Left lung (tissue), 10 donors: ENCODE results near the gene KRT33B. TPM values are rescaled to one million over a fixed set of nuclear protein-coding genes. Genes with fewer than 3 reads are reported as not detected.

Source experiments
- ATAC-seq: fragments of 200-7000 bp; cut with Tn5 transposase; one replicate; pipeline ENCODE4 v1.9.1; 2020; ENCODE audit warnings: moderate library complexity
- DNase-seq, 4 donors: peaks; one replicate each; pipeline ENCODE4 v3.0.0-alpha.2; 2013 to 2020
- H3K27ac ChIP-seq, 2 donors: fragments of 200-600 bp; sonication (generic) in 1 of 2; one replicate each; pipeline versions ENCODE4 v1.5.0 to v1.8.0; 2020 to 2021
- H3K27me3 ChIP-seq, 2 donors: fragments of 200-600 bp; sonication (generic) in 1 of 2; one replicate each; pipeline versions ENCODE4 v1.5.0 to v1.8.0; 2020 to 2021
- H3K36me3 ChIP-seq, 2 donors: fragments of 200-600 bp; sonication (generic) in 1 of 2; one replicate each; pipeline versions ENCODE4 v1.5.0 to v1.8.0; 2020 to 2021
- H3K4me1 ChIP-seq, 2 donors: fragments of 200-600 bp; one replicate each; pipeline ENCODE4 v1.8.0; 2021
- H3K4me3 ChIP-seq, 2 donors: fragments of 200-600 bp; sonication (generic) in 1 of 2; one replicate each; pipeline versions ENCODE4 v1.5.0 to v1.8.0; 2020 to 2021; ENCODE audit warnings: mild to moderate bottlenecking in 1 of 2
- H3K9me3 ChIP-seq, 2 donors: fragments of 200-600 bp; sonication (generic) in 1 of 2; one replicate each; pipeline versions ENCODE4 v1.5.0 to v1.8.0; 2020 to 2021
- CTCF ChIP-seq, 2 donors: fragments of 200-600 bp; sonication (generic) in 1 of 2; IDR thresholded peaks; one replicate each; pipeline versions ENCODE4 v1.5.0 to v1.8.0; 2021; ENCODE audit warnings: antibody characterized with exemption in 2 of 2
- intact Hi-C, 2 donors: fragments of 100-400 bp; cut with DNase I; formaldehyde crosslinking; loops; one replicate each; pipeline versions ENCODE4 v1.11.2 to v1.14.2; 2022
- polyA plus RNA-seq, 6 donors: library from polyadenylated mRNA; unstranded; fragments of 120-200 nt; gene quantifications; one replicate each; pipeline ENCODE4 v1.2.1, GENCODE V29; 2013; ENCODE audit not compliant: insufficient read length in 6 of 6
- total RNA-seq, 2 donors: library from RNA; stranded (reverse); fragmentation: NEBNext Ultra II Directional; extraction: Animal tissue kit (Norgen Biotek cat#: 25700); gene quantifications; one replicate each; pipeline ENCODE4 v1.2.1, GENCODE V29; 2021
- donor health status: DM: no; HTN: yes; CAD: no.
- donor health status: DM: no; HTN: no; CAD: no.

Gene KRT33B
- total and polyA plus RNA-seq, 8 donors = not detected

DNA sequence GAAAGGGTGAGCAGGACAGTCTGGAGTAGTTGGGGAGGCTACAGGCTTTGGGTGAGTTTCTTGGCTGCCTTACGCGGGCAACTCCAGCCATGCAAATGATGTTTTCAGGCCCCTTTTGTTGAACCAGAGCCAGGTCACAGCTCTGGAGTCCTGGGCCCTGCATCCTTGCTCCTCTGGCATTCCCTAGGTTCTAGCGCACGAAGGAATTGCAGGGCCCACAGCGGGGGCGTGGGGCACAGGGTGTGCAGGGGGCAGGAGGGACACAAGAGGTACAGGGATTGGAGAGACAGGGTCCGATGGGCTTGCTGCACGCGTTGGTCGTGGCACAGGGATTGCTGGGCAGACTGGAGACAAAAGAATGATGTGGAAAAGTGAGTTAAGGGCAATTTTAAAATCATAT is 24.2 kb upstream of the KRT33B start:
- TF ChIP-seq CTCF (IDR thresholded peaks at IDR 0.05) = no peak
- H3K27me3 ChIP-seq = no peaks in the 10 kb centered on the region
- no peak for DNase-seq
- no peak for ATAC-seq
- no peak overlapping the region for H3K4me3 ChIP-seq
- H3K27ac ChIP-seq = no peak overlapping the region
- H3K4me1 ChIP-seq = no peaks in the 10 kb centered on the region
- H3K36me3 ChIP-seq = no peaks in the 10 kb centered on the region
- H3K9me3 ChIP-seq = no peaks in the 10 kb centered on the region
- intact Hi-C loops = no loop called here

DNA sequence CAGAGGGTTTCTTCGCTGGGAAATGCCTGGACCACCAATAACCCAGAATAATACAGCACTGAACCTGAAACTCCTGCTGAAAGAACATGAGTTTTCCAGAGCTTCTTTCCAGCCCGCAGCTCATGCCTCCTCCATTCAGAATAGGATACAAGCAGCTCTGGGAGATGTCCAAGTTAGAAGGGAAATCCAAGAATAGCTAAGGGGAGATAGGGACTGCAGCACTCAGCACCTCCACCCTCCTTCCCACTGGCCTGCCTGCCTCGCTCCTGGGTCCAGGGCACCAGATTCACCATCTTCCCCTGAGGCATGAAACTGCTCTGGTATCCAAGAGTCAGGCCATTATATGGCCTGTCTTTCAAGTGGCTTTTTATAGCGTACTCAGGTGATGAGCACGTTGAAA is 23.7 kb upstream of the KRT33B start:
- no peak for ATAC-seq
- Histone ChIP-seq H3K27me3 (no peaks in the 10 kb centered on the region), H3K27ac (no peak overlapping the region), H3K9me3 (no peaks in the 10 kb centered on the region), H3K4me3 (no peak overlapping the region), H3K4me1 (no peaks in the 10 kb centered on the region), H3K36me3 (no peaks in the 10 kb centered on the region)
- no peak for DNase-seq
- intact Hi-C loops = no loop called here
- TF ChIP-seq CTCF (IDR thresholded peaks at IDR 0.05) = no peak

GRCh38 chr17:41392278-41392677 is 22.7 kb upstream of the KRT33B start:
- Histone ChIP-seq H3K4me1 (no peaks in the 10 kb centered on the region), H3K27me3 (no peaks in the 10 kb centered on the region), H3K9me3 (no peaks in the 10 kb centered on the region), H3K4me3 (no peak overlapping the region), H3K36me3 (no peaks in the 10 kb centered on the region), H3K27ac (no peak overlapping the region)
- intact Hi-C loops = no loop called here
- no peak for TF ChIP-seq CTCF (IDR thresholded peaks at IDR 0.05)
- DNase-seq = no peak
- ATAC-seq = no peak

DNA sequence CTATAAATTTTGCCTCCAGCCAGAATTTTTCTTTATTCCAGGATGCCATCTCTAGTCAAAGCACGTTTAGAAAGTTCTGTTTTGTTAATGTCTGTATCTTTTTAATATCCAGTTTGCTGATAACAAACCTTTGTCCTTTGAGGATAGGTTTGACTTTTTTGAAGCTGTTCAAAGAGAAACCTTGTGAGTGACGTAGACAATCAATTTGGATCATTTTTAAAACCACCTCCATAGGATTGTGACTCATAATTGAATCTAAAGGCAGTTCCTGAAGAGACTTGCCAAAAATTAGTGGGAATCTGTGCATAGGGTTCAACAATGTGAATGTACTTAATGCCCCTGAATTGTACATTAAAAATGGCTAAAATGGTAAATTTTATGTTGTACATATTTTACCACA is 21.9 kb upstream of the KRT33B start:
- Histone ChIP-seq H3K36me3 (no peaks in the 10 kb centered on the region), H3K4me3 (no peak overlapping the region), H3K4me1 (no peaks in the 10 kb centered on the region), H3K9me3 (peaks cover 0 to 6% of the 10 kb centered on the region in 2 donors), H3K27me3 (no peaks in the 10 kb centered on the region), H3K27ac (no peak overlapping the region)
- TF ChIP-seq CTCF (IDR thresholded peaks at IDR 0.05) = no peak
- intact Hi-C loops = no loop called here
- no peak for ATAC-seq
- DNase-seq = no peak

DNA sequence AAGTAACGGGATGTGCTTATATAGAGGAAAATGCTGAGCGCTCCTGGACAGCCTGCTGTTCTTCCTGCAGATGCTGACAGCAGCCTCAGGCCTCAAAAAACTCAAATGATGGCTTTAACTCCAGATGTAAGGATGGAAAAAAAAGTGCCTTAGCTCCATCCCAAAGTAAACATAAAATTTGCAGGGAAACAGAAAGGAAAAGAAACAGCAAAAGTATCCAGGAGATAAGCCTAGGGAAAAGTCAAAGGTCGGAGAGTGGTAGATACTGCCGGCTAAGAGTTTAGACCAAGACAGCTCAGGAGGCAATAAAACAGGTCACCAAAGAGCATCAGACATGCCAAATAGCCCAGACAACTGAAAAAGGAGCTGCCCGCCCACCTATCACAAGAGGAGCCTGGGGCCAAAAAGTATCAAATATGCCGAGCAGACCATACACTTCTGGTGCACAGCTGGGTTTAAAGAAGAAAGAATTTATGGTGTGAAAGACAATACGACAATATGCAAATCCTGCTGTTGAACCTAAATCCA is 20.9 kb upstream of the KRT33B start:
- Histone ChIP-seq H3K4me1 (no peaks in the 10 kb centered on the region), H3K27ac (no peak overlapping the region), H3K9me3 (peaks cover 0 to 12% of the 10 kb centered on the region in 2 donors), H3K27me3 (no peaks in the 10 kb centered on the region), H3K36me3 (no peaks in the 10 kb centered on the region), H3K4me3 (no peak overlapping the region)
- DNase-seq = no peak
- intact Hi-C loops = no loop called here
- no peak for TF ChIP-seq CTCF (IDR thresholded peaks at IDR 0.05)
- no peak for ATAC-seq
